Occipital lobe (tissue), 2 donors: ENCODE data around the gene MTFR1L. TPM values are rescaled to one million over a fixed set of nuclear protein-coding genes. Genes with fewer than 3 reads are reported as not detected.
A peak's percentile ranks its signal among the peaks of the same experiment; 100 is the strongest.

ENCODE experiments used
- DNase-seq: peaks from one replicate; lab custom pipeline; 2025; lab: John Stamatoyannopoulos, UW
- total RNA-seq: library from RNA; depleted of rRNA; stranded (reverse); fragments of >200 nt; gene quantifications from one replicate; pipeline ENCODE4 v1.2.3, GENCODE V29; 2014

The MTFR1L gene
- total RNA-seq, 1 donor from 2014 or later, result 32.8 TPM

DNA sequence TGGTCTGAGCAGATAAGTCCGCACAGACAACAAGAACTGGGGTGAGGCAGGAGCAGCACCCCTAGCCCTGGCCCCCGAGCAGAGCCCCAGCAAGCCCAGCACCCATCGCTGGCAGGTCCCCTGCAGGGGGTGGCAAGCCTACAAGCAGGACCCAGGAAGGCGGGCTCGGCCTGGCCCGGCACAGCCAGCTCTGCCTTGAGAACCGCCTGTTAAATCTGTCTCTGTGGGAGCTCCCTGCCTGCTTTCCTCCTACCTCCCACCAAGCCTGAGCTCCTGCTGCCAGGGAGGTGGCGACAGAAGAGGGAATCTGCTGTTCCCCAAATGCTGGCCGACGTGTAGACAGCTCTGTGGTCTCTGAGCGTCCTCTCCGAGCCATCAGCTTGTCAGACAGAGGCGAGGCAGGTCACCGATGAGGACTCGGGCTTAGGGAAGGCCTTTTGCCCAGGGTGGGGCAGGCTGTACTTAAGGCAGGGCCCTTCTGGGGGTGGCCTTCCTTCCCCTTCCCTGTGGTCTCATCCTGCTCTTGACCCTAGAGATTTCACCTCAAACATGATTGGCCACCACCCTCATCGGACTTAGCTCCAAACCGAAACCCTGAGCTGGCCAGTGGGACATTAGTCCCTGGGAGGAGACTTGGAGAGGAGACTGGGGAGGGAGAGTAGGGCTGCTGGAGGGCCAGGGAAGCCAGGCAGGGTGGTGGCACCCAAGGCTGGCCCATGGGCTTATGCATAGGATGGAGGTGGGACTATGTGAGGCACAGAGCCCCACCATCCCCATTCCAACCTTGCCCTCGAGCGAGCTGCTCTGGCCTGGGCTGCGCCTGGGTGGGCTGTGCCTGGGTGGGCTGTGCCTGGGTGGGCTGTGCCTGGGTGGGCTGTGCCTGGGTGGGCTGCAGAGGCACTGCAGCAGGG lies 12.0 kb upstream of the MTFR1L start:
- DNase-seq, result peak; percentile 31

DNA sequence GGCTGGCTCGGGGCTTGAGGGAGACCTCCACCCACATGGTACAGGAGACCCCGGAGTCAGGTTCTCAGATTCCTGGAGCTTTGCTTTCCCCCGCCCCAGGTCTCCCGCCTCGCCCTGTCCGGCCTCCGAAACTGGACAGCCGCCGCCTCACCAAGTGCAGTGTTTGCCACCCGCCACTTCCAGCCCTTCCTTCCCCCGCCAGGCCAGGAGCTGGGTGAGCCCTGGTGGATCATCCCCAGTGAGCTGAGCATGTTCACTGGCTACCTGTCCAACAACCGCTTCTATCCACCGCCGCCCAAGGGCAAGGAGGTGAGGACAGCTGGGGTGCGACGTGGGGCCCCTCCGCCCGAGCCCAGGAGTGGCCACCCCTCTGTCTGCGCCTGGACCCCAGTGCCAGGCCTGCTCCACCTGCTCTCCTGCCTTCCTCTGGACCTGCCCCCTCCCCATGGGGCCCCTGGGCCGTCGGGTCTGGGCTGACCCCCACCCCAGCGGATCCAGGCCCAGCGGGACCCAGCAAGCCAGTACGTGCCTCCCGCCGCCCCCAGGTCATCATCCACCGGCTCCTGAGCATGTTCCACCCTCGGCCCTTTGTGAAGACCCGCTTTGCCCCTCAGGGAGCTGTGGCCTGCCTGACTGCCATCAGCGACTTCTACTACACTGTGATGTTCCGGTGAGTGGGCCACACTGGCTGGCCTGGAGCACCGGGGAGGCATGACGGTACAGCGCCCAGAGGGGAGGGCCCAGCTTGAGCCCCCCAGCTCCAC lies 11.1 kb upstream of the MTFR1L start:
- no peak for DNase-seq

DNA sequence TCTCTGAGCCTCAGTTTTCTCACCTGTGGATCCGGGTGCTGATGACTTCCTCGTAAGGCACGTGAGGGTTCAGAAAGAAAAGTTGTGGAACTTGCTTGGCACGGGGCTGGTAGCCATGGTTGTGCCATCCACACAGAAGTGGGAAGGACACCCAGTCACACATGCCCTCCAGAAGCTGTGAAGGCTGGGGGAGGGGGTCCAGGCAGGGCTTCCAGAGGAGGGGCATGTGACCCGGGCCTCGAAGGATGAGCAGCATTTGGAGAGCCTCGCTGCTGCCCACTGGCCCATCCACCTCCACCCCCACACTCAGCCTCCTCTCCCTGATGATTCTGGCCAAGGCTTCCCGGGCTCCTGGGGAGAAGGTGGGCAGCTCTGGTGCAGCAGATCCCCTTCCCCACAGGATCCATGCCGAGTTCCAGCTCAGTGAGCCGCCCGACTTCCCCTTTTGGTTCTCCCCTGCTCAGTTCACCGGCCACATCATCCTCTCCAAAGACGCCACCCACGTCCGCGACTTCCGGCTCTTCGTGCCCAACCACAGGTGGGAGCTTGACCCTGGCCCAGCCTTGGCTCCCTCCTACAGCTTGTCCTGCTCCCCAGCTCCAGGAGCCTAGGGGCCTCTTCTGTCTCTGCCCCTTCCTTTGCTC lies 10.3 kb upstream of the MTFR1L start:
- no peak for DNase-seq

DNA sequence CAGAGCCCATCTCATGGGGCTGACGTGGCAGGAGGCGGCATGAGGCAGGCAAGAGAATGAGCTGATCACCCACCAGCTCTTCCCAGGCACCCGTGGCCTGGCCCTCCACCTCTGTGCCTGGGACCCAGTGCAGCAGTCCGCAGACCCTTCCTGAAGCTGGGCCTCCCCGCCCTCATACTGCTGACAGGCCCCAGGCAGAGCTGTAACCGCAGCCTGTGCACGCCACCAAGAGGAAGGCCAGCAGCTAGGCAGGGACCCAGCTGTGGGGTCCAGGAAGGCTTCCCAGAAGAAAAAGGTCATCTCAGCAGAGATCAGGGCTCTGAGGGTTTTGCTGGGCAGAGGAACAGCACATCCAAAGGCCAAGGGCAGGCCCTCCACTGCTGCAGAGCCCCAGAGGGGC lies 9.8 kb upstream of the MTFR1L start:
- no peak for DNase-seq

DNA sequence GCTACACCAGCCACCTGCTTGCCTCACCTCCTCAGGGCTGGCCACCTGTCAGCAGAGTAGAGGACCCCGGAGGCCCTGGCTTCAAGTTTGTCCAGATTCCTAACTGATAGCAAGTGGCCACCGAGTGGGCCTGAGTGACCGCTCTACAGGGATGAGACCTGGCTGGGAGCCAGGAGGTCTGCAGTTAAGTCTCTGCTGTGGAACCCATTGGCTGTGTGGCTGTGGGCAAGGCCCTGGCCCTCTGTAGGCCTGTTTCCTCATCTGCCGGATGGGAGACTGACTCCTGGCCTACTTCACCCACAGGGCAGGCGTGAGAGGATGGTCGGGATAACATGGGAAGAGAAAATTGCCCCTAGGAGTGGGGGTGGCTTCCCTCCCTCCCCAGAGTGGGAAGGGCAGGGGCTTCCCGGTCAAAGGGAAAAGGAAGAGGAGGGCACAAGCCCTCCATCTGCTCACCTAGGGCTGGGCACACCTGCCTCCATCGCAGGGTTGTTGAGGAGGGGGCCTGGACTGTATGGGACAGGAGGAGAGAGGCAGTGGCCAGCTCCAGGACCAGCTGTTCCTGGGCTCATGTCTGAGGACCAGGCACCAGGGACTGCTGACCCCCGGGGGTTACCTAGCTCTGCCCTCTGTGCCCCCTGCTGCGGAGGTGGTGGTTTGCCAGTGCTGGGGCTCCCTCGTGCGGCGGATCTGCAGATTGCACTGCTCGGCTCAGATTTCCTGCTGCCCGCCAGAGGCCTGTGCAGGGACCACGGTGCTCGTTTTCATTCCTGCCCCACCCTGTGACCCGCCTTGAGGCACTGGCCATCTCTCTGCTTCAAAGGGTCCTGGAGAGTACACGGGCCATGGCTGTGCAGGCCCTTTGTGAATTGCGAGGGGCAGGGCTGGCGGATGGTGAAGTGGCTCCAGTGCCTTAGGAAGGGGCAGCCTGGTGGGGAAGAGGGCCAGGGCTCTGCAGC lies 9.1 kb upstream of the MTFR1L start:
- DNase-seq, result peak; percentile 62

DNA sequence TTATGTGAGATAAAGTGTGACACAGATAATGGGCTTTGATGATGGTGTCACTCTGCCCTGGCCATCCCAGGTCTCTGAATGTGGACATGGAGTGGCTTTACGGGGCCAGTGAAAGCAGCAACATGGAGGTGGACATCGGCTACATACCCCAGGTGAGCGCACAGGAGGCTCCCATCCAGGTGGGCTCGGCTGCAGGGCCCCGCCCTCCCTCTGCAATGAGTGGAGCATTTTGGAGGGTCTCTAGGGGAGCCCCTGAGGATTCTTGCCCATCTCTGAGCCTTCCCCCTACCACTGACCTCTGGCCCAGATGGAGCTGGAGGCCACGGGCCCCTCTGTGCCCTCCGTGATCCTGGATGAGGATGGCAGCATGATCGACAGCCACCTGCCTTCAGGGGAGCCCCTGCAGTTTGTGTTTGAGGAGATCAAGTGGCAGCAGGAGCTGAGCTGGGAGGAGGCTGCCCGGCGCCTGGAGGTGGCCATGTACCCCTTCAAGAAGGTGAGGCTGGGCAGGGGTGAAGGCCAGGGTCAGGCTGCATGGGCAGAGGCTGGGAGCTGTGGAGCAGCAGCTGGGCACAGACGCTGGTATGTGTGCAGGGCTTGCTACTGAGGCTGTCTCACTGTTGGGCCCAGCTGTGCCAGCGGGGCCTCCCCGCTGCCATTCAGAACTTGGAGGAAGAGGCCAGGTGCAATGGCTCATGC lies 8.2 kb upstream of the MTFR1L start:
- no peak for DNase-seq

DNA sequence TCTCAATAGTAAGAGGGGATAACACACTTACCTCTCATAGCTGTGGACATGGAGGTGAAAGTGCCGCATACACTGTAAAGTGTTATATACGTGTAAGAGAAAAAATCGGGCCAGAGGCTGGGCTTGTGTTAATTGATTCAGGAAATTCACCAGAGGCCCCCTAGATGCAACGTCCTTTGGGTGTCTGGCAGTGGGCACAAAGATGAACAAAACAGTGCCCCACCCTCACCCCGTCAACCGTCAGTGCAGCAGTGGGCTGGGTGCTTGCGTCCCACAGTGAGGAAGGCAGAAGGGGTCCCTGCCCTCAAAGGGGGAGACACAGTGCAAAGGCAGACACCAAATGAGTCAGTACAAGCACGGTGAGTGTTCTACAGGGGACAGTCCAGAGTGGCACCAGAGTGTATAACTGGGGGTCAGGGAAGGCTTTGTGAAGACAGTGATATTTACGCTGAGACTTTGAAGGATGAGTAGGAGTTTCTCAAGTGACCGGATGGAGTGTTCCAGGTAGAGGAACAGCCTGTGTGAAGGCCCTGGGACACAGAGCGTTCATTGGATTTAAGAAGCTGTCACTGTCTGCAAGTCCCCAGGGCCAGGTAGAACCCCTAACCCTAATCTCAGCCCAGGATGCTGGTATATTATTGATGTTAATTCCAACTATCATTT lies 6.6 kb upstream of the MTFR1L start:
- no peak for DNase-seq

DNA sequence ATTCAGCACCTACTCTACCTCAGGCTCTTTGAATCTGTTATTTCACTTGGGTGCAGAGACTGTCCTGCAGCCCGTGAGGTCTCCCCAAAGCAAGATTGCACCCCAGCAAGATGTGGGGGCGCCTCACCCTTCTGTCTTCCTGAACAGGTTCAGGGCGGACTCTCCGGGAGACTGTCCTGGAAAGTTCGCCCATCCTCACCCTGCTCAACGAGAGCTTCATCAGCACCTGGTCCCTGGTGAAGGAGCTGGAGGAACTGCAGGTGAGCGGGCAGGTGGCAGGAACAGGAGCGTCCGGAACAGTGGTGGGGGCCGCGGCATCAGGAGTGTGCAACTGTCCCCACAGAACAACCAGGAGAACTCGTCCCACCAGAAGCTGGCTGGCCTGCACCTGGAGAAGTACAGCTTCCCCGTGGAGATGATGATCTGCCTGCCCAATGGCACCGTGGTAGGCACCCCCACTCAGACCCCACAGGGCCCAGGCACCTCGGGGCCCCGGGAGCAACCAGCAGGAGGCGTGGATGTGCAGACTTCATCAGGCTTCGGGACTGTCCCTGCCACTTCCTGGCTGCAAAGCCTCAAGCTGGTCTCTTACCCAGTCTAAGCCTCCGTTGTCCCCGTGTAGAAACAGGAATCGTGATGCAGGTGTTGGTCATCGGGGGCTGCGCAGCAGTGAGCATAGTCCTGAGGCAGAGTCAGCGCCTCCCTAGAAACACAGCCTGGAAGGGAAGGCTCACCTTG lies 5.9 kb upstream of the MTFR1L start:
- no peak for DNase-seq

DNA sequence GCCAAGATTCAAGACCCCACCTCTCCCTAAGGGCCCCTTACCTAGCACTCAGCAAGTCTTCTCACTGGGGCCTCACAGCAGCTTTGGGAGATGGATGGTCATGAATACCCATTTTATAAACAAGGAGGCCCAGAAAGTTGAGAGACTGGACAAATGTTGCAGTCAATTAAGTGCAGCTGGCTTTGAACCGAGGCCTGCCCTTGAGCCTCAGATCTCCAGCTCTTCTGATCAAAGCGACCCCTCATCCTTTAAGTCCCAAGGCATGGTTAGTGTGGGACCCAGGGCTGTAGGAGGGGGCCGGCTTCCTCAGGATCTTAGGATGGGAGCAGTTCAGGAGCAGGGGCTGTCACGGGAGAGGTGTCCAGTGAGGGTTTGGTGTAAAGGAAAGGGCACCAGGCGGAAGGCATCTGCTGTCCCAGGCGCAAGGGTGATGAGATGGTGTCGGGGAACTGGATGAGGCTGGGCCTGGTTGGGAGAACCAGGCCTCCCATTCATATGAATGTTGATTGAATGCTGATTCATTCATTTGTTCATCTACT lies 5.1 kb upstream of the MTFR1L start:
- no peak for DNase-seq

DNA sequence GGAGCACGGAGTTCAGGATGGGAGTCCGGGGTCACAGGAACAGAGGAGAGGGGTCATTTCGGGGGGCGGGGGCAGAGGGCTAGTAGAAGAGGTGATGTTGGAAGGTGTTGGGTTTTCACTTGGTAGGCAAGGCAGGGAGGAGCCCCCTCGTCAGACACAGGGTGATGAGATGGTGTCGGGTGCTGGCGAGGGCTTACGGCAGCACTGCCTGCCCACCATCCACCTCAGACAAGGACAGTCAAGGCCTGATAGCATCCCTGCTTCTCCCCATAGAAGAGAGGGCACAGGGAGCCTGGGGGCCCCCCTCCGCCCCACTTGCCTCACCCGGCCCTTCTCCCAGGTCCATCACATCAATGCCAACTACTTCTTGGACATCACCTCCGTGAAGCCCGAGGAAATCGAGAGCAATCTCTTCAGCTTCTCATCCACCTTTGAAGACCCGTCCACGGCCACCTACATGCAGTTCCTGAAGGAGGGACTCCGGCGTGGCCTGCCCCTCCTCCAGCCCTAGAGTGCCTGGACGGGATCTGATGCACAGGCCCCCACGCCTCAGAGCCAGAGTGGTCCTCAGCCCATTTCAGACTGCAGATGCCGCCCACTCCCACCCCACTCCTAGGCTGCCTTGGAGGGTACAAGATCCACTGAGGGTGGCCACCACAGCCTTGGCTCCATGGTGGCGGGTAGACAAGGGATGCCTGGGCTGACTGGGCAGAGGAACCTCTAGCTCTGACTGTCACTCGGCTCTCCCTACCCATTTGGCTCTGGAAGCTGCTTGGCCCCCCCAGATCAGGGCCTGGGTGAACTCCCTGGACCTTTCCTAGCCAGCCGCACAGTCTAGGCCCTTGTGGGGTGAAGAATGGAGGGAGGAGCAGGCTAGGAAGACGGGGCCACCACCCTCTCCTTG lies 4.3 kb upstream of the MTFR1L start:
- no peak for DNase-seq

DNA sequence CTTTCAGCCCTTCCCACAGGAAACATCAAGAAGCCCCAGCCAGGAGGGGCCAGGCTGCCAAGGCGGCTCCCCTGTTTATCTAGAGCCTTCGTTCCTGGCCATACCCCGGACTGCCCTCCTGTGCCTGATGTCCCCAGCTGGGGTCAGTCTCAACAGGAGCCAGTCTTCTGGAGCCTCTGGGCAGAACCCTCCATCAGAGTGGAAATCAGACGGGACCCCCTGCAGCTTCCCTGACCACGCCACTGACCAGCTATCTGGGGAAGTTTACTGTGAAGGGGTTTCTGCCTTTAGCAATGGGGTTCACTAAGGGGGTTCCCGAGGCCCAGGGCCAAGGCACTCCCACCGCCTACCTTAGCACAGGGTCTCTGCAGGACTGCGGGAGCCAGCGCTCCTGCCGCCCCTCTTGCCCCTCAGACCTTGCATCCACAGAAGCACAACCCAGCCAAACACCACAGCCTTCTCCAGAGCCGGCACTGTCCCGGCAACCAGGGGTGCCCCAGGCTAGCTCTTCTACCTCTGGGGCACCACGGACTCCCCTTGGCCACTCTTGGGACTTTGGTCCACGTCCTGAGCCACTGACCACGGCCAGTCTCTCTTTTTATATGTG lies 3.5 kb upstream of the MTFR1L start:
- no peak for DNase-seq

DNA sequence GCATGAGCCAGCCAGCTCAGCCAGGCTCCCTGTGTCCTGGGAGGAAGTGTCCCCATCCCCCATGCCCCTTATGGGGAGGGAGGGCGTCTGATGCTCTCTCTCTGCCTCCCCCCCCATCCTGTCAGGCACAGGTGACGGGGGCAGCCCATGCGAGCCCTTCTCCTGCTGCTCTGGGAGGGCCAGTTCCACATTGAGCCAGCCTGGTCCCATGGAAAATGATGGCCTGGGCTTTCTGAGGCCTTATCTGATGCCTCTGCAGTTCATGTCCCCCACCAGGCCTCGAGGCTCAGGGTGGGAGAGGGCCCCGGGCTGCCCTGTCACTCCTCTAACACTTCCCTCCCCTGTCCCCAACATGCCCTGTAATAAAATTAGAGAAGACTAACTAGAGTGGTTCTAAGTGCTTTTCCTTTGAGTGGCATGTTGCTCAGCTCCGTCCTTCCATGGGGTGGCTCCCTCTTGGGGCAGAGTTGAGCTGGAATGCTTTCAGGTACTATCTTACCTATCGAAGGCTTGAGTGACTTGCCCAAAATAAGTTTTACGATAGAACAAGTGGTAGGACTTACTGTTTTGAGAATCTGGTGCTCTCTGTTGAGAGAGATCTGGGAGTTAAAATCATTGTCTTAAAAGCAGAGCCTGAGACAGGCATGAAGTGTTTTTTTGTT lies 1.8 kb upstream of the MTFR1L start:
- no peak for DNase-seq

DNA sequence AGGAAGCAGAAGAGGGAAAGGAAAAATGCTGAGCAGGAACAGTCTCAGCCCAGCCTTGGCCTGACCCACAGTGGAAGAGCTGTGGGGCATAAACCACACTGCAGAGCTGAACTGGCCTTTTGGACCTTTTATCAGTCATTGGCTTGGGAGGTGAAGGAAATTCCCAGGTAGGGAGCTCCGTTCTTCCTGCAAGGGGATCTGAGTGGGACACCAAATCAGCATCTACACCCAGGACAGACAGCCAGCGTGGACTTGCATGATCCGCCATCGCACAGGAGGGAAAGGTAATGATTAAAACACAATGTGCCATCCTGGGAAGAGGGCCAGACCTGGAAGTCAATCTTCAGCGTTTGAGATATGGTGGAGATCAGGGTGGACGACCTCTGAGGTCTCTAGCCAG lies 1.2 kb upstream of the MTFR1L start:
- no peak for DNase-seq

DNA sequence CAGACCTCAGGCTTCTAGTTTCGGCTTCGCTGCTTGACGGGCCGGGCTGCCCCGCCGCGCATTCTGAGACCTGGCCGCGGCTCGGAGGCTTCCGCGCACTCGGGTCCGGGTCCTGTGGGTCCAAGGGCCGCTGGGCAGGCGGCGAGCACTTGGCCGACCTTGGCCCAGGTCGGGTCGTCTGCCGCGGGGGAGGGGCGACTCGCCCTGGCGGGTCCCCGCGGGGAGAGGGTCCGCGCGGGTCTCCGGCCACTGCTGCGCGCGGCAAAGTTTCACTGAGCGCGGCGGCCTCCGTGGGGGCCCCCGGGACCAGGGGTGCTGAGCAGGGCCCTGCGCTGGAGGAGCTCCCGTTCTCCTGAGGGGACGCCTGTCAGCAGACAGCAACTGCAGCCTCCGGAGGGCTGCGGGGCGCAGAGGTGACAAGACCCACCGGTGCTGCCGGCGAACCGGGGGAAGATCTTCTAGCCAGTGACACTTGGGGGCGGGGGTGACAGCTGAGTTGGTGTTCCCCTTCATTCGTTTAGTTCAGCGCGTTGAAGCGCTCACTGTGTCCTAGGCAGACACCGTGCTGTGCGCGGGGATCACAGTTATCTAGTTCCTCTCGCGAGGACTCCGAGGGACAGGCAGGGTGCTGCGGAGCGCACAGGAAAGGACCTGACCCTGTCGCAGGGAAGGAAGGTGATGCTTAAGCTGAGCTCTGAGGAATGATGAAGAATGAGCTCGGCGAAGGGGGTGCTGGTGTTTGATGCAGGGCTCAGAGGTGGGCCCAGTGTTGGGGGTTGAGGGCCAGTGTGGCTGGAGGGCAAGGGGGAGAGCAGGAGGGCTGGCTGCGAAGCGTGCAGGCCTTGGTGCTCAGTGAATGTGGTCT lies 725 bp downstream of the MTFR1L start:
- no peak for DNase-seq

DNA sequence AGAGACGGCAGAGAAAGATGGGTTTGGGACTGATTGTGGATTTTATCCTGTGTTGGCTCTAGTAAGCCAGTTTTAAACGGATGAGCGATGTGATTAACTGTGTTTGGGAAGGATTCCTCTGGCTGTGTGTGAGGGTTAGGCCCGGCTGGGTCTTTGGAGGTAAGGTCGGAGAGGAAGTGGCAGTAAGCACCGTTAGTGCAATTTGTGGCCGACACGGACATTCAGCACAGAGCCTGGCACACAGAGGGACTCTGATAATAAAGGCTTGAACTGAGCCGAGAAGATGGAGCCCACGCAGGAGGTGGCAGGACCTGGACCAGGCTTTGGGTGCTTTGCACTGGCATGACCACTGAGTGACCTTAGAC lies 1.3 kb downstream of the MTFR1L start:
- DNase-seq, result no peak

DNA sequence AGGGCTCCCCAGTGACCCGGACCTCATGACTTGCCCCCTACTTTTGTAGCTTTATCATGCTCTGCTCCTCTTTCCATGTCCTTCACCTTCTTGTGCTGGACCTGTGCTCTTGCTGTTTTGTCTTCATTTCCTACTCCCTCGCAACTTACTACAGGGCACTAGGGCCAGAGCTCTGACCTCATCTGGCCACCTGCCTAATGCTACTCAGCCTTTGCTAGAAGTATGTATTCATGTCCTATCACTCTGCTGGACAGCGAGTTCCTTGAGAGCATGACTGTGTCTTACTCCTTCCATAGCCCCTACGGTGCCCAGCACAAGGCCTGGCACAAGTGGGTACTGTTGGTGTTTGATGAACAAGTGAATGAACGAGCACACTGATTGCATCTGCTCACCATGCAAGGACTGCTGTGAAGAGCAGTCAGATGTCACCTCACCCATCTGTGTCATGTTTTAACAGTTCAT lies 1.9 kb downstream of the MTFR1L start:
- no peak for DNase-seq
